GM12878 (cell line): ENCODE data around the gene CGREF1. TPM values are rescaled to one million over a fixed set of nuclear protein-coding genes. Genes with fewer than 3 reads are reported as not detected.

Experiments used
- ATAC-seq: fragments of 200-7000 bp; cut with Tn5 transposase; 3 replicates; pipeline ENCODE4 v1.9.1; 2020; ENCODE audit warnings: mild to moderate bottlenecking, moderate library complexity
- BruUV-seq: library from RNA; stranded (reverse); fragments of 400-500 nt; replicated peaks from 2 replicates; lab custom pipeline; 2021; lab: Mats Ljungman, UMichigan
- CTCF ChIA-PET: fragments of 300-600 bp; sonication (Branson Sonifier 250); formaldehyde crosslinking; extraction: SDS; loops from one replicate; lab custom pipeline; 2021; ENCODE audit warnings: inconsistent platforms; lab: Yijun Ruan, JAX
- POLR2A ChIA-PET: fragments of 350-600 bp; formaldehyde crosslinking; extraction: SDS; loops from one replicate; lab custom pipeline; 2021; ENCODE audit warnings: inconsistent platforms; lab: Charles Lee
- RAD21 ChIA-PET: fragments of 300-600 bp; sonication (Branson Sonifier 250); formaldehyde crosslinking; loops from one replicate; lab custom pipeline; 2023; ENCODE audit warnings: antibody characterized with exemption; ENCODE audit not compliant: unreplicated experiment; lab: Charles Lee
- SMC1A ChIA-PET: fragments of 300-600 bp; sonication (Branson Sonifier 250); formaldehyde crosslinking; loops from one replicate; lab custom pipeline; 2023; ENCODE audit not compliant: unreplicated experiment, uncharacterized antibody; lab: Charles Lee
- DNase-seq: peaks from one replicate; pipeline ENCODE4 v3.0.0-alpha.2; 2011; ENCODE audit warnings: low read depth, low spot score
- FAIRE-seq: peaks from 3 replicates; lab custom pipeline; 2011; peaks lifted over from hg19 to GRCh38; lab: Jason Lieb, UNC
- H2AFZ ChIP-seq: 2 replicates; pipeline ENCODE4 v1.6.0; 2011; ENCODE audit warnings: low read depth, low read length, control low read depth; ENCODE audit not compliant: control insufficient read depth
- H3K27ac ChIP-seq: 2 replicates; pipeline ENCODE4 v1.5.1; 2011; ENCODE audit warnings: control low read depth; ENCODE audit not compliant: control insufficient read depth, insufficient read depth
- H3K27me3 ChIP-seq, 2 experiments: replicated peaks in 1 of 2; 2 replicates each; pipeline versions ENCODE4 v1.6.0 to v1.6.1; 2011; ENCODE audit warnings: low read length in 1 of 2; ENCODE audit not compliant: control insufficient read depth in 2 of 2, insufficient read depth in 2 of 2
- H3K36me3 ChIP-seq, 2 experiments: 2 replicates each; pipeline ENCODE4 v1.5.1; 2011; ENCODE audit warnings: low read length in 1 of 2; ENCODE audit not compliant: control insufficient read depth in 2 of 2, insufficient read depth in 2 of 2
- H3K4me1 ChIP-seq: 2 replicates; pipeline ENCODE4 v1.6.1; 2011; ENCODE audit warnings: mild to moderate bottlenecking, low read length, moderate library complexity, mixed read lengths; ENCODE audit not compliant: control insufficient read depth, insufficient read depth
- H3K4me2 ChIP-seq: 2 replicates; pipeline ENCODE4 v1.6.0; 2011; ENCODE audit warnings: control low read depth; ENCODE audit not compliant: control insufficient read depth, insufficient read depth
- H3K4me3 ChIP-seq: fragments of 200-600 bp; sonication (generic); 2 replicates; pipeline ENCODE4 v1.5.1; 2016
- H3K79me2 ChIP-seq: 2 replicates; pipeline ENCODE4 v1.6.0; 2011; ENCODE audit warnings: low read length; ENCODE audit not compliant: control insufficient read depth, insufficient read depth
- H3K9ac ChIP-seq: 2 replicates; pipeline ENCODE4 v1.8.0; 2011; ENCODE audit warnings: low read length, control low read depth, mixed read lengths; ENCODE audit not compliant: control insufficient read depth, insufficient read depth
- H3K9me3 ChIP-seq: replicated peaks from 3 replicates; pipeline ENCODE4 v1.5.1; 2011; ENCODE audit warnings: mild to moderate bottlenecking, low read length; ENCODE audit not compliant: control insufficient read depth, insufficient read depth
- H4K20me1 ChIP-seq: 2 replicates; pipeline ENCODE4 v1.6.0; 2011; ENCODE audit not compliant: control insufficient read depth, insufficient read depth
- ASH2L ChIP-seq: fragments of 300-600, 200-600 bp; sonication (generic); IDR thresholded peaks from 2 replicates; pipeline ENCODE4 v1.6.1; 2017; ENCODE audit warnings: low read depth, mild to moderate bottlenecking, borderline replicate concordance
- CREM ChIP-seq: IDR thresholded peaks from 2 replicates; pipeline ENCODE4 v1.6.1; 2014; ENCODE audit warnings: antibody characterized with exemption, low read depth
- ETV6 ChIP-seq, 2 experiments: fragments of 450-650 bp in 1 of 2; IDR thresholded peaks in 1 of 2; conservative IDR thresholded peaks in 1 of 2; 2 replicates each; pipeline ENCODE4 v1.6.1; 2014; ENCODE audit warnings: antibody characterized with exemption in 1 of 2, borderline replicate concordance in 1 of 2, low read depth in 1 of 2, mild to moderate bottlenecking in 1 of 2, moderate library complexity in 1 of 2
- GABPA ChIP-seq: IDR thresholded peaks from 2 replicates; pipeline ENCODE4 v1.6.1; 2014; ENCODE audit warnings: antibody characterized with exemption, low read depth, mild to moderate bottlenecking, inconsistent platforms
- MAX ChIP-seq: IDR thresholded peaks from 2 replicates; pipeline ENCODE4 v1.6.1; 2012; ENCODE audit warnings: low read depth, low read length, improper control_type of control experiment
- PRDM15 ChIP-seq: fragments of 450-650 bp; formaldehyde crosslinking; IDR thresholded peaks from 2 replicates; pipeline ENCODE4 v1.4.0; 2020; ENCODE audit warnings: mild to moderate bottlenecking, moderate library complexity
- YBX1 ChIP-seq: fragments of 450-650 bp; IDR thresholded peaks from 2 replicates; pipeline ENCODE4 v1.6.1; 2016; ENCODE audit warnings: antibody characterized with exemption
- ZBTB33 ChIP-seq: fragments of 450-650 bp; IDR thresholded peaks from 2 replicates; pipeline ENCODE4 v1.6.1; 2017; ENCODE audit warnings: mild to moderate bottlenecking
- WGBS: methylation state at CpG from one replicate; pipeline ENCODE4 v1.1.6; 2016; ENCODE audit warnings: low lambda C conversion rate; ENCODE audit not compliant: insufficient replicate concordance, insufficient coverage; ENCODE audit errors: missing lambda C conversion rate; 5-methylcytosine and 5-hydroxymethylcytosine counted together
- in situ Hi-C: fragments of 300-500 bp; cut with MboI; formaldehyde crosslinking; loops from 9 replicates; pipeline ENCODE4 v1.14.3; 2018; ENCODE audit warnings: mixed read lengths
- intact Hi-C: fragments of 100-400 bp; cut with micrococcal nuclease; formaldehyde crosslinking; loops from one replicate; pipeline ENCODE4 v1.14.2; 2022; ENCODE audit not compliant: unreplicated experiment
- polyA plus RNA-seq, 11 experiments: library from polyadenylated mRNA; depleted of rRNA in 4 of 11; unstranded in 6 of 11; stranded (reverse) in 5 of 11; fragments of >200 nt; fragmentation: Nextera tagmentation in 4 of 11; fragmentation: Illumina TruSeq in 1 of 11; extraction: Ambion mirVana in 4 of 11; extraction: Trizol in 1 of 11; gene quantifications; 1 replicate in 1 of 11; 2 replicates in 10 of 11; pipeline versions ENCODE4 v1.2.1 to v1.2.3, GENCODE V29; 2011 to 2016; ENCODE audit warnings: inconsistent platforms in 2 of 11, missing spikeins in 2 of 11, low read depth in 1 of 11
- total RNA-seq, 4 experiments: library from RNA; depleted of rRNA in 3 of 4; stranded (reverse); fragments of >200 nt in 3 of 4; fragmentation: Illumina TruSeq in 1 of 4; extraction: Trizol in 1 of 4; gene quantifications; 2 replicates each; pipeline versions ENCODE4 v1.2.1 to v1.2.3, GENCODE V29; 2013 to 2021
- TF ChIP-seq, protein P1 (sequence below): IDR thresholded peaks from 2 replicates; pipeline ENCODE4 v1.6.1; 2012; ENCODE audit warnings: low read depth, low read length, improper control_type of control experiment
- TF ChIP-seq, protein P2 (sequence below): fragments of 450-650 bp; formaldehyde crosslinking; IDR thresholded peaks from 2 replicates; pipeline ENCODE4 v1.4.0; 2022; ENCODE audit warnings: mild to moderate bottlenecking, moderate library complexity

Gene CGREF1
- total and polyA plus RNA-seq, 10 of the 15 experiments (the other 5 are each of a cell fraction or from before 2014, with no cell fraction given), result 0.06 to 0.21 TPM; not detected in 8

DNA sequence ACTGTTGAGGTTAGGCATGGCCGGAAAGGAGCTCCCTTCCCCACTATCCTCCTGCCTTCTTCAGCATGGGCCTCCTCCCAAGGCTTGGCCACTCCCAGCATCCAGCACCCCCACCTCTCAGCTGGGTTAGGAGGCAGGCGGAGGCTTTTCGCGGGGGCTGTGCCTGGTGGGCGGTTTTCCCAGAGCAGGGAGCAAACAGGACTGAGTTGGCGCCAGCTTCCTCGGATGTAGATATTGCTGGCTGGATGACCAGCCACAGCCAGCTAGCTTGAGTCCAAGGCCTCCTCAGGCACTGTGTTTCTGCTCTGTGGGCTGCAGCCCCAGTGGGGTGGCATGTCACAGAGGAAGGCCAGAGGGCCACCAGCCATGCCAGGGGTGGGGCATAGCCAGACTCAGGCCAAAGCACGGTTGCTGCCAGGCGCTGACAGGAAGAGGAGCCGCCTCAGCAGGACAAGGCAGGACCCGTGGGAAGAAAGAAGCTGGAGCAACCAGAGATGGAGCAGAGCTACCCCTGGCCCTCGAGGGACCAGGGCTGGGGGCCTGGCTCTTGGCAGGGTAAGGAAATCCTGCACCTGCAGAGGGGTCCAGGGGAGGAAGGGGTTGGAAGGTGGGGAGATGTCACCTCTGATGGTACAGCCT lies 30.0 kb upstream of the CGREF1 start, which contains the start of gene TCF23:
TCF23 (plus strand) TSS at position 204 of the 639 bp plus-strand sequence; CDS start at position 334, 130 bp downstream.
- no peak within 1 kb of the TSS for H3K9ac ChIP-seq
- H3K4me1 ChIP-seq, result no peaks in the 10 kb centered on the region
- no peak for FAIRE-seq
- DNase-seq, result no peak
- H2AFZ ChIP-seq, result no peak within 1 kb of the TSS
- CTCF ChIA-PET, result interaction anchor here (1.5 kb wide), 1 partner anchor 19 kb away, joined by 4 read pairs; no protein-coding TSS in a partner anchor
- H3K27ac ChIP-seq, result no peak within 1 kb of the TSS
- H3K36me3 ChIP-seq, result no peaks in the 10 kb centered on the region
- no peaks in the 10 kb centered on the region for H3K79me2 ChIP-seq
- POLR2A ChIA-PET, result interaction anchor here (0.5 kb wide), 1 partner anchor 14 kb away, joined by 3 read pairs; the partner anchor contains the start of gene PREB
- no peak within 1 kb of the TSS for H3K4me2 ChIP-seq
- H3K27me3 ChIP-seq, result no peaks in the 10 kb centered on the region; a peak in 1 of 4 replicates
- intact Hi-C loops (no loop called here), in situ Hi-C loops (no loop called here)
- BruUV-seq, result no TSS peak
- RAD21 ChIA-PET, result interaction anchor here (0.8 kb wide), 1 partner anchor 131 kb away, joined by 3 read pairs; no protein-coding TSS in a partner anchor
- H3K4me3 ChIP-seq, result no peak within 1 kb of the TSS
- no peaks in the 10 kb centered on the region for H3K9me3 ChIP-seq
- SMC1A ChIA-PET, result no interaction called here
- no peaks in the 10 kb centered on the region for H4K20me1 ChIP-seq
- ATAC-seq, result no peak
- WGBS, result 72% methylated on average over 12 of the region's 12 CpGs
- TF ChIP-seq ETV6 (conservative IDR thresholded peaks at IDR 0.05 in 1 of 2, IDR thresholded peaks at IDR 0.05 in 1 of 2; ENCODE audit: borderline replicate concordance in 1 of 2, low read depth in 1 of 2), result no peak
- TF ChIP-seq ZBTB33, result no peak
- TF ChIP-seq PRDM15, result no peak
- TF ChIP-seq GABPA, result no peak
- TF ChIP-seq YBX1, result no peak
- no peak for TF ChIP-seq MAX
- TF ChIP-seq ASH2L, result no peak
- TF ChIP-seq, protein P1, sequence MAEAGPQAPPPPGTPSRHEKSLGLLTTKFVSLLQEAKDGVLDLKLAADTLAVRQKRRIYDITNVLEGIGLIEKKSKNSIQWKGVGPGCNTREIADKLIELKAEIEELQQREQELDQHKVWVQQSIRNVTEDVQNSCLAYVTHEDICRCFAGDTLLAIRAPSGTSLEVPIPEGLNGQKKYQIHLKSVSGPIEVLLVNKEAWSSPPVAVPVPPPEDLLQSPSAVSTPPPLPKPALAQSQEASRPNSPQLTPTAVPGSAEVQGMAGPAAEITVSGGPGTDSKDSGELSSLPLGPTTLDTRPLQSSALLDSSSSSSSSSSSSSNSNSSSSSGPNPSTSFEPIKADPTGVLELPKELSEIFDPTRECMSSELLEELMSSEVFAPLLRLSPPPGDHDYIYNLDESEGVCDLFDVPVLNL, result no peak
- TF ChIP-seq CREM, result no peak
- TF ChIP-seq, protein P2, sequence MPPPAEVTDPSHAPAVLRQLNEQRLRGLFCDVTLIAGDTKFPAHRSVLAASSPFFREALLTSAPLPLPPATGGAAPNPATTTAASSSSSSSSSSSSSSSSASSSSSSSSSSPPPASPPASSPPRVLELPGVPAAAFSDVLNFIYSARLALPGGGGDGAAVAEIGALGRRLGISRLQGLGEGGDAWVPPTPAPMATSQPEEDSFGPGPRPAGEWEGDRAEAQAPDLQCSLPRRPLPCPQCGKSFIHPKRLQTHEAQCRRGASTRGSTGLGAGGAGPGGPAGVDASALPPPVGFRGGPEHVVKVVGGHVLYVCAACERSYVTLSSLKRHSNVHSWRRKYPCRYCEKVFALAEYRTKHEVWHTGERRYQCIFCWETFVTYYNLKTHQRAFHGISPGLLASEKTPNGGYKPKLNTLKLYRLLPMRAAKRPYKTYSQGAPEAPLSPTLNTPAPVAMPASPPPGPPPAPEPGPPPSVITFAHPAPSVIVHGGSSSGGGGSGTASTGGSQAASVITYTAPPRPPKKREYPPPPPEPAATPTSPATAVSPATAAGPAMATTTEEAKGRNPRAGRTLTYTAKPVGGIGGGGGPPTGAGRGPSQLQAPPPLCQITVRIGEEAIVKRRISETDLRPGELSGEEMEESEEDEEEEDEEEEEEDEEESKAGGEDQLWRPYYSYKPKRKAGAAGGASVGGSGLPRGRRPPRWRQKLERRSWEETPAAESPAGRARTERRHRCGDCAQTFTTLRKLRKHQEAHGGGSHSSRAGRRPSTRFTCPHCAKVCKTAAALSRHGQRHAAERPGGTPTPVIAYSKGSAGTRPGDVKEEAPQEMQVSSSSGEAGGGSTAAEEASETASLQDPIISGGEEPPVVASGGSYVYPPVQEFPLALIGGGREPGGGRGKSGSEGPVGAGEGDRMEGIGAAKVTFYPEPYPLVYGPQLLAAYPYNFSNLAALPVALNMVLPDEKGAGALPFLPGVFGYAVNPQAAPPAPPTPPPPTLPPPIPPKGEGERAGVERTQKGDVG (CRISPR knock-in tag), result no peak
